CD4-positive, alpha-beta memory T cell (primary cell): Measurements from ENCODE around the gene EIF6. TPM values are rescaled to one million over a fixed set of nuclear protein-coding genes. Genes with fewer than 3 reads are reported as not detected.
A peak's percentile ranks its signal among the peaks of the same experiment; 100 is the strongest.

ENCODE experiments used
- CTCF ChIA-PET: fragments of 350-600 bp; sonication (Branson Sonifier 250); formaldehyde crosslinking; loops from one replicate; lab custom pipeline; 2021; ENCODE audit warnings: inconsistent platforms; ENCODE audit not compliant: partially characterized antibody; lab: Charles Lee
- POLR2A ChIA-PET: fragments of 350-600 bp; sonication (Branson Sonifier 250); formaldehyde crosslinking; loops from one replicate; lab custom pipeline; 2021; ENCODE audit not compliant: partially characterized antibody; lab: Charles Lee
- DNase-seq, 5 donors: peaks; one replicate each; pipeline versions ENCODE4 v3.0.0 to v3.0.0-alpha.2; 2020 to 2022; ENCODE audit warnings: mixed read lengths in 1 of 5
- H3K27ac ChIP-seq: one replicate; pipeline ENCODE4 v1.7.0; 2013; ENCODE audit warnings: low read depth, low read length
- H3K27me3 ChIP-seq: 2 replicates; pipeline ENCODE4 v1.7.0; 2013; ENCODE audit warnings: mild to moderate bottlenecking, low read length, moderate library complexity; ENCODE audit not compliant: insufficient read depth
- H3K36me3 ChIP-seq: 2 replicates; pipeline ENCODE4 v1.7.0; 2013; ENCODE audit warnings: mild to moderate bottlenecking, low read length, moderate library complexity; ENCODE audit not compliant: insufficient read depth
- H3K4me1 ChIP-seq: 2 replicates; pipeline ENCODE4 v1.7.0; 2013; ENCODE audit warnings: mild to moderate bottlenecking, low read length, moderate library complexity; ENCODE audit not compliant: insufficient read depth
- H3K4me3 ChIP-seq, 2 donors: one replicate each; pipeline ENCODE4 v1.7.0; 2013; ENCODE audit warnings: low read length in 2 of 2, mild to moderate bottlenecking in 1 of 2
- H3K9me3 ChIP-seq, 2 donors: one replicate each; pipeline ENCODE4 v1.7.0; 2013; ENCODE audit warnings: low read length in 2 of 2, control low read depth in 1 of 2; ENCODE audit not compliant: control insufficient read depth in 1 of 2
- H3K27ac Mint-ChIP-seq, 7 donors: one replicate each; pipeline ENCODE4 v1.8.0; 2020 to 2021; ENCODE audit warnings: mixed read lengths in 7 of 7, mild to moderate bottlenecking in 6 of 7, inconsistent platforms in 3 of 7, moderate library complexity in 3 of 7
- H3K27me3 Mint-ChIP-seq, 2 donors: one replicate each; pipeline ENCODE4 v1.8.0; 2020 to 2021; ENCODE audit warnings: mixed read lengths in 2 of 2
- H3K36me3 Mint-ChIP-seq, 2 donors: one replicate each; pipeline ENCODE4 v1.8.0; 2020 to 2021; ENCODE audit warnings: mixed read lengths in 2 of 2, inconsistent platforms in 1 of 2, mild to moderate bottlenecking in 1 of 2
- H3K4me1 Mint-ChIP-seq, 4 donors: one replicate each; pipeline ENCODE4 v1.8.0; 2020 to 2021; ENCODE audit warnings: mixed read lengths in 4 of 4, mild to moderate bottlenecking in 1 of 4
- H3K4me3 Mint-ChIP-seq, 8 donors: one replicate each; pipeline ENCODE4 v1.8.0; 2020 to 2021; ENCODE audit warnings: mixed read lengths in 8 of 8, mild to moderate bottlenecking in 7 of 8, moderate library complexity in 6 of 8, inconsistent platforms in 3 of 8
- H3K9me3 Mint-ChIP-seq, 8 donors: one replicate each; pipeline ENCODE4 v1.8.0; 2020 to 2021; ENCODE audit warnings: mixed read lengths in 8 of 8, mild to moderate bottlenecking in 5 of 8, inconsistent platforms in 3 of 8, moderate library complexity in 1 of 8
- intact Hi-C: fragments of 100-400 bp; cut with micrococcal nuclease; formaldehyde crosslinking; loops from one replicate; pipeline ENCODE4 v1.15.1; 2023
- polyA plus RNA-seq, 2 donors: library from polyadenylated mRNA; unstranded; fragments of 300-500 nt; fragmentation: Illumina TruSeq; gene quantifications; one replicate each; pipeline ENCODE4 v1.2.3, GENCODE V29; 2021
- total RNA-seq, 2 experiments: library from RNA; stranded (reverse); gene quantifications; one replicate each; pipeline ENCODE4 v1.2.3, GENCODE V29; 2021

EIF6 gene
- total and polyA plus RNA-seq, 4 experiments from 2014 or later = 44.0 to 189 (median 100) TPM

- POLR2A ChIA-PET = no interaction called here
- Mint-ChIP-seq H3K27me3 (no peaks in the 10 kb centered on the region), H3K36me3 (peaks cover 13 to 27% of the 10 kb centered on the region in 2 donors), H3K27ac (peak overlapping the region in 3 of 7 donors; percentile 35 to 61 (median 53)), H3K4me3 (no peak overlapping the region), H3K4me1 (peaks cover 10 to 12% (median 10%) of the 10 kb centered on the region in 4 donors), H3K9me3 (no peaks in the 10 kb centered on the region)
- DNase-seq = no peak
- Histone ChIP-seq H3K4me3 (no peak overlapping the region), H3K27ac (no peak overlapping the region), H3K36me3 (no peaks in the 10 kb centered on the region), H3K27me3 (no peaks in the 10 kb centered on the region), H3K9me3 (no peaks in the 10 kb centered on the region), H3K4me1 (peaks cover 3% of the 10 kb centered on the region)
- intact Hi-C loops = no loop called here
- CTCF ChIA-PET = no interaction called here
Measured at GRCh38 chr20:35312318-35312717, 27.7 kb upstream of the EIF6 start.

- Histone ChIP-seq H3K27ac (no peak overlapping the region), H3K36me3 (no peaks in the 10 kb centered on the region), H3K9me3 (no peaks in the 10 kb centered on the region), H3K27me3 (no peaks in the 10 kb centered on the region), H3K4me1 (peaks cover 3% of the 10 kb centered on the region), H3K4me3 (no peak overlapping the region)
- Mint-ChIP-seq H3K9me3 (no peaks in the 10 kb centered on the region), H3K27ac (no peak overlapping the region), H3K4me3 (no peak overlapping the region), H3K36me3 (peaks cover 13 to 27% of the 10 kb centered on the region in 2 donors), H3K4me1 (peaks cover 10 to 12% (median 10%) of the 10 kb centered on the region in 4 donors), H3K27me3 (no peaks in the 10 kb centered on the region)
- POLR2A ChIA-PET = no interaction called here
- CTCF ChIA-PET = no interaction called here
- intact Hi-C loops = no loop called here
- no peak for DNase-seq
Measured at GRCh38 chr20:35311822-35312221, 27.2 kb upstream of the EIF6 start.

GRCh38 chr20:35311409-35311808 is 26.8 kb upstream of the EIF6 start:
- no peaks in the 10 kb centered on the region for H3K9me3 Mint-ChIP-seq
- peaks cover 10 to 12% (median 10%) of the 10 kb centered on the region in 4 donors for H3K4me1 Mint-ChIP-seq
- Histone ChIP-seq H3K36me3 (no peaks in the 10 kb centered on the region), H3K27me3 (no peaks in the 10 kb centered on the region), H3K4me1 (peaks cover 3% of the 10 kb centered on the region), H3K9me3 (no peaks in the 10 kb centered on the region), H3K27ac (no peak overlapping the region), H3K4me3 (no peak overlapping the region)
- peaks cover 13 to 29% of the 10 kb centered on the region in 2 donors for H3K36me3 Mint-ChIP-seq
- H3K27ac Mint-ChIP-seq = no peak overlapping the region
- ChIA-PET POLR2A (no interaction called here), CTCF (interaction anchor here (1.2 kb wide), 1 partner anchor 18 kb away, joined by 3 read pairs; no protein-coding TSS in a partner anchor)
- H3K4me3 Mint-ChIP-seq = no peak overlapping the region
- H3K27me3 Mint-ChIP-seq = no peaks in the 10 kb centered on the region
- intact Hi-C loops = no loop called here
- DNase-seq = no peak

GRCh38 chr20:35307666-35308653 is 23.4 kb upstream of the EIF6 start:
- CTCF ChIA-PET = interaction anchor here (1.1 to 1.9 kb wide), 6 partner anchors 9 to 137 kb away, joined by 3 to 5 read pairs (median 3); partner anchors contain the start of gene MMP24OS
- no peak overlapping the region for H3K4me3 Mint-ChIP-seq
- Histone ChIP-seq H3K4me1 (peaks cover 6% of the 10 kb centered on the region), H3K27me3 (no peaks in the 10 kb centered on the region), H3K27ac (no peak overlapping the region), H3K36me3 (peaks cover 5% of the 10 kb centered on the region), H3K4me3 (no peak overlapping the region), H3K9me3 (no peaks in the 10 kb centered on the region)
- DNase-seq = no peak
- H3K36me3 Mint-ChIP-seq = peaks cover 8 to 27% of the 10 kb centered on the region in 2 donors
- H3K9me3 Mint-ChIP-seq = no peaks in the 10 kb centered on the region
- intact Hi-C loops = no loop called here
- no peaks in the 10 kb centered on the region for H3K27me3 Mint-ChIP-seq
- POLR2A ChIA-PET = no interaction called here
- H3K27ac Mint-ChIP-seq = peak overlapping the region in 4 of 7 donors; percentile 15 to 86 (median 64)
- peaks cover 6 to 10% (median 7%) of the 10 kb centered on the region in 4 donors for H3K4me1 Mint-ChIP-seq

GRCh38 chr20:35306931-35307517 is 22.5 kb upstream of the EIF6 start:
- H3K9me3 ChIP-seq = no peaks in the 10 kb centered on the region
- peak in 2 of 5 donors; percentile 14 to 16 for DNase-seq
- H3K27me3 ChIP-seq = no peaks in the 10 kb centered on the region
- no peak overlapping the region for H3K4me3 ChIP-seq
- POLR2A ChIA-PET = no interaction called here
- Mint-ChIP-seq H3K36me3 (peaks cover 0 to 21% of the 10 kb centered on the region in 2 donors), H3K4me3 (no peak overlapping the region), H3K27ac (peak overlapping the region in 3 of 7 donors; percentile 48 to 86 (median 65)), H3K4me1 (peaks cover 4 to 10% (median 6%) of the 10 kb centered on the region in 4 donors), H3K27me3 (no peaks in the 10 kb centered on the region), H3K9me3 (no peaks in the 10 kb centered on the region)
- peaks cover 6% of the 10 kb centered on the region for H3K4me1 ChIP-seq
- no peak overlapping the region for H3K27ac ChIP-seq
- H3K36me3 ChIP-seq = peaks cover 5% of the 10 kb centered on the region
- CTCF ChIA-PET = interaction anchor here (1.1 to 3.9 kb wide), 5 partner anchors 10 to 133 kb away, joined by 3 to 35 read pairs (median 4); partner anchors contain the start of genes GDF5 and MMP24OS
- intact Hi-C loops = no loop called here

GRCh38 chr20:35305682-35306556 is 21.3 kb upstream of the EIF6 start:
- peaks cover 5% of the 10 kb centered on the region for H3K36me3 ChIP-seq
- no peak for DNase-seq
- peaks cover 0 to 19% of the 10 kb centered on the region in 2 donors for H3K36me3 Mint-ChIP-seq
- POLR2A ChIA-PET = no interaction called here
- H3K27ac Mint-ChIP-seq = peak overlapping the region in 4 of 7 donors; percentile 15 to 47 (median 20)
- H3K4me3 ChIP-seq = no peak overlapping the region
- no peaks in the 10 kb centered on the region for H3K27me3 Mint-ChIP-seq
- intact Hi-C loops = loop anchor here (2.0 kb wide), 1 partner anchor 21 kb away; the partner anchor contains the start of gene EIF6
- no peaks in the 10 kb centered on the region for H3K9me3 Mint-ChIP-seq
- CTCF ChIA-PET = interaction anchor here (0.6 to 5.8 kb wide), 11 partner anchors 11 to 585 kb away, joined by 3 to 68 read pairs (median 5); partner anchors contain the start of gene GDF5
- H3K27me3 ChIP-seq = no peaks in the 10 kb centered on the region
- no peaks in the 10 kb centered on the region for H3K9me3 ChIP-seq
- H3K4me1 ChIP-seq = peaks cover 6% of the 10 kb centered on the region
- peaks cover 3 to 10% (median 5%) of the 10 kb centered on the region in 4 donors for H3K4me1 Mint-ChIP-seq
- peak overlapping the region in 1 of 8 donors; percentile 36 for H3K4me3 Mint-ChIP-seq
- H3K27ac ChIP-seq = no peak overlapping the region
